ENCODE measurements around the gene CCDC12. TPM values are rescaled to one million over a fixed set of nuclear protein-coding genes. Genes with fewer than 3 reads are reported as not detected.

CCDC12 gene
- total RNA-seq, 4 donors from 2014 or later = 30.8 to 61.5 (median 45.4) TPM

GRCh38 chr3:46930945-46931403 lies 45.6 kb downstream of the CCDC12 start:
- no peak for TF ChIP-seq CTCF (IDR thresholded peaks at IDR 0.05)
- ATAC-seq (ENCODE audit: low FRiP score) (no peak), DNase-seq (ENCODE audit: low spot score) (no peak)

GRCh38 chr3:46930166-46930944 lies 46.2 kb downstream of the CCDC12 start:
- no peak for ATAC-seq (ENCODE audit: low FRiP score)
- no peak for DNase-seq (ENCODE audit: low spot score)
- no peak for TF ChIP-seq CTCF (IDR thresholded peaks at IDR 0.05)

- no peak for DNase-seq (ENCODE audit: low spot score)
- no peak for TF ChIP-seq CTCF (IDR thresholded peaks at IDR 0.05)
- no peak for ATAC-seq (ENCODE audit: low FRiP score)
These were observed 47.2 kb downstream of the CCDC12 start for GRCh38 chr3:46929324-46929723.

- ATAC-seq (ENCODE audit: low FRiP score) (no peak), DNase-seq (ENCODE audit: low spot score) (no peak)
- no peak for TF ChIP-seq CTCF (IDR thresholded peaks at IDR 0.05)
These were observed 48.3 kb downstream of the CCDC12 start for GRCh38 chr3:46928282-46928681.

- TF ChIP-seq CTCF (IDR thresholded peaks at IDR 0.05) = no peak
- DNase-seq (ENCODE audit: low spot score) (no peak), ATAC-seq (ENCODE audit: low FRiP score) (no peak)
These were observed 48.8 kb downstream of the CCDC12 start for GRCh38 chr3:46927718-46928073.

- TF ChIP-seq CTCF (IDR thresholded peaks at IDR 0.05) = no peak
- DNase-seq (ENCODE audit: low spot score) (no peak), ATAC-seq (ENCODE audit: low FRiP score) (no peak)
These were observed 49.5 kb downstream of the CCDC12 start for GRCh38 chr3:46926871-46927717.
